Mucosa of gallbladder (tissue), 1 donor: Measurements from ENCODE around the gene PDE6C. TPM values are rescaled to one million over a fixed set of nuclear protein-coding genes. Genes with fewer than 3 reads are reported as not detected.

Experiments used
- DNase-seq: peaks from one replicate; pipeline ENCODE4 v3.0.0-alpha.2; 2020; ENCODE audit warnings: low spot score
- total RNA-seq: library from RNA; stranded (reverse); gene quantifications from one replicate; pipeline ENCODE4 v1.2.1, GENCODE V29; 2021
- donor health status: DM: no; HTN: no; CAD: no.

PDE6C gene
- total RNA-seq, 1 donor from 2014 or later = not detected

DNA sequence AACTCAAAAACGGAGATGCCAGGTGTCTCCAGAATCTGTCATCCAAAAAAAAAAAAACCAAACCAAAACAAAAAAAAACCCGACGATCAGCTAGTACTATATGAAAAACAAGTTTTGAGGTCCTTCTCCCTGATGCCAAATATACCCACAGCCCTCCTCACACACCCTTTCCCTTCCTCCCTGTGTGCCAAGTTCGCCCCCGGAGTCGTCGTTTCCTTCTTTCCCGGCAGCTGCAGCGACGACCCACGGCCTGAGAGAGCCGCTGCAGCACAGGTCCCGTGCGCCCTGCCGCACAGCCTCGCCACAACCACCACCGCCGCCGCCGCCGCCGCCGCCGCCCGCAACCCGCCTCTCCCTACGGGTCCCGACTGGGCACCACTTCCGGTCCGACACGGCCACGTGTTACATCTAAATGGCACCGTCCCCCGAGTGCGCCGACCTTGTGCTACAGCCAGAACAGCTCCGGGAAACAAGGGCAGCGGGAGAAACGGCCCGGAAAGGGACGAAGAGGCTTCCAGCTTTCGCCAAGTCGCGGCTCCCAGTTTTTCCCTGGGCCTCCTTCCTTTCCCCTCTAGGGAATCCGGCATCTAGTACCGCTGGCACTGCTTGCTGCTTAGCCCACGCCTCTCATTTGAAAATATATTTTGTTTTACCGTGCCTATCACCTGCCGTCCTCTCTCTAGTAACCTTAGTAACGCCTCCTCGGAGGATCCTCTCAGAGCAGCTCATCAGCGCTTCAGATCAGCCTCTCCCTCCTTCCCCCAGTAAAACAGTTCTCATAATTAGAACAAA, 90.1 kb downstream of the PDE6C start, which contains the start of gene FRA10AC1:
Gene FRA10AC1, minus strand, starts transcription at position 383 of the 792 bp plus-strand sequence. CDS start 2,486 bp downstream, outside the sequence.
- DNase-seq = peak; percentile 93

DNA sequence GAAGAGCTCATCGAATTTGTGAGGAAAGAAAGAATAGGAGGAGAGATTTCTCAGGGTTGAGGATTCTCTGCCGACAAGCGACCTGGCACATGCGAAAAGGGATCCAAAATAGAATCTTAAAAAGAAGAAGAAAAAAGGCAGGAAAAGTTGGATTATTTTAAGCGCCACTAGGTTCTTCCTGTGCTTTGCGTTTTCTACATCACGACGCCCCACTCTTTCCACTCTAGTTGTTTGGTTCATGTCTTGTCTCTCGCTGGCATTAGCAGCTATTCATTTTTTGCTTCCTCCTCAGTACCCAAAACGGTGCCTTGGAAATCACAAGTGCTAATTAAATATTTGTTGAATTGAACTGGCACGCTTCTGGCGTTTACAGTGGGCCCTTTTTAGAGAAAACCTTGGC, 90.7 kb downstream of the PDE6C start:
- DNase-seq = no peak

DNA sequence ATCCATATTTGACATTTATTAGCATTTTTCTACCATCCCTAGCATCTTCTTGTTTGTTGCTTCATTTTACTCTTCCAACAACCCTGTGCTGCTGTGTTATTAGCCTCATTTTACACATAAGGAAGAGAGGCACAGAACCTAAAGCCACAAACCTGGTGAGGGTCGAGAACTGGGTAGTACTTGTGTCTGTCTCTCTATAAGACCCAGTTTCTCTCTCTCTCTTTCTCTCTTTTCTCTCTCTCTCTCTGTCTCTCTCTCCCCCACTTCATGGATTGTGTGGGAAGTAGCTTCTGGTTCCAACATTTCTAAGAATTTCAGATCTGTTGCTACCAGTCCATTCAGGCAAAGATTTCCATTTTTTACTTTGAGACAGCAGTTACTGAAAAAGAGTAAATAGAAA, 91.5 kb downstream of the PDE6C start:
- no peak for DNase-seq

DNA sequence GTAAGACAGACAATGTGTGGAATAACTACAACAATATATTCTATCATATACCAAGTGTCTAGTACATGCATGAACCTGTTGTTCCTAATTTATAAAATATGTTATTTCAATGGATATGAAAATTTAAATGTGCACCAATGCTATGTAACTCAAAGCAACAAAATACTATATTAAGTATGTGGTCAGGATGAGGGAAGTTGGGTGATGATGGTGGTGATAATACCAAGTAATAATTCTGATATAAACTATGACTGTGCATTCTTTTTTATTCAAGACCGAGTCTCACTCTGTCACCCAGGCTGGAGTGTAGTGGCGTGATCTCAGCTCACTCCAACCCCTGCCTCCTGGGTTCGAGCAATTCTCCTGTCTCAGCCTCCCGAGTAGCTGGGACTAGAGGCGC, 92.1 kb downstream of the PDE6C start:
- no peak for DNase-seq

DNA sequence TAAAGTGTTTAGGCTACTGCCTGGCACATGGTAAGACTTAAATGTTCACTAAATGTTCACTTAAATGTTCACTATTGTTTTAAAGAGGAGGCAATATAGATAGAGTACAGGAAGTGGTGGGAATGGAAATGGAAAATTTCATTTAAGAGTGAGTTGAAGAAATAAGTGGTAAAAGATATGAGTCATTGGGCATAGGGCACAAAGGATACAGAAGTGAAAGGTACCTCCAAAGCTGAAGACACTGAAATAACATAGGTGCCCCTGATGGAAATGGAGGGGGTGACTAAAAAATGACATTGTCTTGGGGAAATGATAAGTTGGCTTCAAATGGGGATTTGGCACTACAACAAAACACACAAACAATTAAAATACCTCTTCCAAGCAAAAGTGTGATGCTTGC, 95.3 kb downstream of the PDE6C start:
- no peak for DNase-seq

DNA sequence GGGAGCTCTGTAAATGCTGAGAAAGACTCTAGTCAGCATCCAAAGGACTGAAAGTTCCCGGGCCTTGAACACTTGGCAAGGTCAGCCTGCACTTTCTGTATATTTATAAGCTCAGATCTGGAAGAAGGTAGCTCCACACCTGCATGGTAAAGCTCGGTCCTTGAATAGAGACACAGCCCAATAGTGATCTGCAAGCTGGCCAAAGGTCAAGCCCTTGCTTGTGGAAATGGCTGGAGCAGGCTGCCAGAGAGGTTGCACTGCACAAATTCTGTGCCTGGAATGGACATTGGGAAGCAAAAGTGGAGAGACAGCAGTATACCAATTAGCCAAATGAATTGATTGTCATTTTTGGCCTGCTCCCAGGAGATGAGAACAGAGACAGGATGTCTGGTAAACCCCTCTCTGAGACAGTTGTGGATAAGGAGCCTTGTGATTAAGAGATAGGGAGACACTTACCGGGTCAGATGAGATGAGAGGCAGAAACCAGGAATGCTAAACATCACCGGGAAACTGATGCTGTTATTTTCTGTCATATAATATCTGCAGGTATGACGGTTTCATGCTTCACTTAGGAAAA, 98.1 kb downstream of the PDE6C start:
- DNase-seq = no peak

- DNase-seq = no peak
Measured at GRCh38 chr10:93711891-93712290, 99.6 kb downstream of the PDE6C start.

DNA sequence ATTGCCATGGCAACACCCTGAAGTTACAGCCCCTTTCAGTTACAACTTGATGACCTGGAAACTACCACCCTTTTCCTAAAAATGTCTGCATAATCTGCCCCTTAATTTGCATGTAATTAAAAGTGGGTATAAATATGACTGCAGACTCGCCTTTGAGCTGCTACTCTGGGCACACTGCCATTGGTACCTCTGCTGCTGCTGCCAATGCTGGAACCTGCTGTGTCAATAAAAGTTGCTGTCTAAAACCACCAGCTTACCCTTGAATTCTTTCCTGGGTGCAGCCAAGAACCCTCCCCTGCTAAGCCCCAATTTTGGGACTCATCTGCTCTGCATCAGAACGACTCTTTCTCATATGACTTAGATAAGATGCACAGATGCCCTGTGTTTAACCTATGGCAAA, 100.3 kb downstream of the PDE6C start:
- DNase-seq = no peak

- no peak for DNase-seq
Measured at GRCh38 chr10:93715345-93715744, 103.0 kb downstream of the PDE6C start.

Other genes starting within 250 kb of the PDE6C start
- 99.3 TPM for gene MYOF, start 130.2 kb upstream of the PDE6C start, total RNA-seq
- gene CEP55, start 115.9 kb upstream of the PDE6C start, total RNA-seq = 1.3 TPM
- gene FFAR4, start 45.9 kb upstream of the PDE6C start, total RNA-seq = 6.1 TPM
- 59.9 TPM for gene RBP4, start 11.3 kb upstream of the PDE6C start, total RNA-seq
- gene FRA10AC1, start 90.1 kb downstream of the PDE6C start, total RNA-seq = 12.5 TPM
- 4.2 TPM for gene LGI1, start 145.4 kb downstream of the PDE6C start, total RNA-seq